Astrocyte (in vitro differentiated cells and primary cell): ENCODE results near the gene POU2F1.

Source experiments
- CTCF ChIP-seq: IDR thresholded peaks from 2 replicates; pipeline ENCODE4 v1.5.1; 2011; ENCODE audit warnings: low read depth, mild to moderate bottlenecking, inconsistent platforms, low read length, moderate library complexity; ENCODE audit not compliant: insufficient read depth
- EZH2 ChIP-seq: IDR thresholded peaks from 2 replicates; pipeline ENCODE4 v1.6.1; 2012; ENCODE audit warnings: mild to moderate bottlenecking, low read length, inconsistent platforms; ENCODE audit not compliant: insufficient read depth

GRCh38 chr1:167301355-167301754 is 80.7 kb downstream of the POU2F1 start:
- TF ChIP-seq CTCF, result no peak
- TF ChIP-seq EZH2, result no peak
